Liver (tissue), 3 donors: Measurements from ENCODE around the gene DPEP3.

Experiments
- CTCF ChIP-seq: fragments of 150-350 bp; IDR thresholded peaks from 2 replicates; pipeline ENCODE4 v1.5.1; 2017; ENCODE audit warnings: improper control_type of control experiment, low read depth, low read length; ENCODE audit not compliant: missing input control
- GABPA ChIP-seq, 2 donors: IDR thresholded peaks in 1 of 2; conservative IDR thresholded peaks in 1 of 2; 2 replicates each; pipeline ENCODE4 v1.6.1; 2016; ENCODE audit warnings: antibody characterized with exemption in 2 of 2, mild to moderate bottlenecking in 1 of 2, moderate library complexity in 1 of 2
- MAX ChIP-seq: IDR thresholded peaks from 2 replicates; pipeline ENCODE4 v1.6.1; 2016; ENCODE audit warnings: antibody characterized with exemption
- RAD21 ChIP-seq, 2 donors: IDR thresholded peaks; 2 replicates each; pipeline ENCODE4 v1.6.1; 2016; ENCODE audit warnings: antibody characterized with exemption in 2 of 2, mild to moderate bottlenecking in 2 of 2
- TAF1 ChIP-seq: conservative IDR thresholded peaks from 2 replicates; pipeline ENCODE4 v1.6.1; 2016; ENCODE audit warnings: antibody characterized with exemption, mild to moderate bottlenecking
- YY1 ChIP-seq: IDR thresholded peaks from 2 replicates; pipeline ENCODE4 v1.6.1; 2016; ENCODE audit warnings: antibody characterized with exemption, mild to moderate bottlenecking
- TF ChIP-seq, protein P1 (sequence below): IDR thresholded peaks from 2 replicates; pipeline ENCODE4 v1.6.1; 2016; ENCODE audit warnings: antibody characterized with exemption
- TF ChIP-seq, protein P2 (sequence below): IDR thresholded peaks from 2 replicates; pipeline ENCODE4 v1.6.1; 2016; ENCODE audit warnings: antibody characterized with exemption, mild to moderate bottlenecking
- donor health status: healthy.
- donor health status: healthy.

- TF ChIP-seq CTCF (no peak), MAX (no peak), TAF1 (no peak), RAD21 (IDR thresholded peaks at IDR 0.05) (no peak), GABPA (IDR thresholded peaks at IDR 0.05 in 1 of 2, conservative IDR thresholded peaks at IDR 0.05 in 1 of 2) (no peak), YY1 (no peak)
- TF ChIP-seq, protein P1, sequence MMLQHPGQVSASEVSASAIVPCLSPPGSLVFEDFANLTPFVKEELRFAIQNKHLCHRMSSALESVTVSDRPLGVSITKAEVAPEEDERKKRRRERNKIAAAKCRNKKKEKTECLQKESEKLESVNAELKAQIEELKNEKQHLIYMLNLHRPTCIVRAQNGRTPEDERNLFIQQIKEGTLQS = no peak
- TF ChIP-seq, protein P2, sequence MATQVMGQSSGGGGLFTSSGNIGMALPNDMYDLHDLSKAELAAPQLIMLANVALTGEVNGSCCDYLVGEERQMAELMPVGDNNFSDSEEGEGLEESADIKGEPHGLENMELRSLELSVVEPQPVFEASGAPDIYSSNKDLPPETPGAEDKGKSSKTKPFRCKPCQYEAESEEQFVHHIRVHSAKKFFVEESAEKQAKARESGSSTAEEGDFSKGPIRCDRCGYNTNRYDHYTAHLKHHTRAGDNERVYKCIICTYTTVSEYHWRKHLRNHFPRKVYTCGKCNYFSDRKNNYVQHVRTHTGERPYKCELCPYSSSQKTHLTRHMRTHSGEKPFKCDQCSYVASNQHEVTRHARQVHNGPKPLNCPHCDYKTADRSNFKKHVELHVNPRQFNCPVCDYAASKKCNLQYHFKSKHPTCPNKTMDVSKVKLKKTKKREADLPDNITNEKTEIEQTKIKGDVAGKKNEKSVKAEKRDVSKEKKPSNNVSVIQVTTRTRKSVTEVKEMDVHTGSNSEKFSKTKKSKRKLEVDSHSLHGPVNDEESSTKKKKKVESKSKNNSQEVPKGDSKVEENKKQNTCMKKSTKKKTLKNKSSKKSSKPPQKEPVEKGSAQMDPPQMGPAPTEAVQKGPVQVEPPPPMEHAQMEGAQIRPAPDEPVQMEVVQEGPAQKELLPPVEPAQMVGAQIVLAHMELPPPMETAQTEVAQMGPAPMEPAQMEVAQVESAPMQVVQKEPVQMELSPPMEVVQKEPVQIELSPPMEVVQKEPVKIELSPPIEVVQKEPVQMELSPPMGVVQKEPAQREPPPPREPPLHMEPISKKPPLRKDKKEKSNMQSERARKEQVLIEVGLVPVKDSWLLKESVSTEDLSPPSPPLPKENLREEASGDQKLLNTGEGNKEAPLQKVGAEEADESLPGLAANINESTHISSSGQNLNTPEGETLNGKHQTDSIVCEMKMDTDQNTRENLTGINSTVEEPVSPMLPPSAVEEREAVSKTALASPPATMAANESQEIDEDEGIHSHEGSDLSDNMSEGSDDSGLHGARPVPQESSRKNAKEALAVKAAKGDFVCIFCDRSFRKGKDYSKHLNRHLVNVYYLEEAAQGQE = no peak
Observed at GRCh38 chr16:67946966-67947558, 33.2 kb downstream of the DPEP3 start.
